ENCODE data around the gene CAMK1D.
"Not testable (repeated sequence)": the region's sequence is repeated elsewhere in the genome, so short reads cannot be mapped to it uniquely, and the experiment has no call there.

The CAMK1D gene

GRCh38 chr10:12849319-12850181 lies 500.2 kb downstream of the CAMK1D start:
- ATAC-seq = no peak
- peak; percentile 7 for DNase-seq

GRCh38 chr10:12852687-12853086 lies 503.3 kb downstream of the CAMK1D start:
- ATAC-seq (no peak), DNase-seq (no peak)

GRCh38 chr10:12854988-12855387 lies 505.6 kb downstream of the CAMK1D start:
- DNase-seq (no peak), ATAC-seq (no peak)

GRCh38 chr10:12862459-12862858 lies 513.1 kb downstream of the CAMK1D start:
- ATAC-seq = no peak

GRCh38 chr10:12865515-12865914 lies 516.2 kb downstream of the CAMK1D start:
- DNase-seq, ATAC-seq: not testable (repeated sequence)

More at GRCh38 chr10:12862459-12862858, 513.1 kb downstream of the CAMK1D start:
- no peak for DNase-seq

- no peak for DNase-seq
- ATAC-seq = no peak
Measured at GRCh38 chr10:12868229-12868628, 518.9 kb downstream of the CAMK1D start.

GRCh38 chr10:12869427-12869826 lies 520.1 kb downstream of the CAMK1D start:
- ATAC-seq (no peak), DNase-seq (no peak)

GRCh38 chr10:12872577-12872976 lies 523.2 kb downstream of the CAMK1D start:
- ATAC-seq (no peak), DNase-seq (no peak)

- DNase-seq (no peak), ATAC-seq (no peak)
Measured at GRCh38 chr10:12873172-12873571, 523.8 kb downstream of the CAMK1D start.

GRCh38 chr10:12874501-12874900 lies 525.2 kb downstream of the CAMK1D start:
- ATAC-seq (no peak), DNase-seq (no peak)

- DNase-seq (no peak), ATAC-seq (no peak)
Measured at GRCh38 chr10:12875100-12875499, 525.8 kb downstream of the CAMK1D start.

GRCh38 chr10:12876266-12876665 lies 526.9 kb downstream of the CAMK1D start:
- no peak for DNase-seq
- ATAC-seq = no peak

- ATAC-seq (no peak), DNase-seq (no peak)
Measured at GRCh38 chr10:12877150-12877549, 527.8 kb downstream of the CAMK1D start.

- ATAC-seq (no peak), DNase-seq (no peak)
Measured at GRCh38 chr10:12880423-12880822, 531.1 kb downstream of the CAMK1D start.

GRCh38 chr10:12884851-12885250 lies 535.5 kb downstream of the CAMK1D start:
- DNase-seq (no peak), ATAC-seq (no peak)

All from stimulated activated naive CD8-positive, alpha-beta T cell treated with anti-CD3 and anti-CD28 coated beads, Interleukin-15, Interleukin-2, amounts not matched to agents 100 U/mL and 50 U/mL, for 24 hours (primary cell).